Limb (tissue), 2 donors: ENCODE data around the gene VMO1.
"Not testable (repeated sequence)": the region's sequence is repeated elsewhere in the genome, so short reads cannot be mapped to it uniquely, and the experiment has no call there.

Source experiments
- DNase-seq, 2 donors: peaks; one replicate each; pipeline ENCODE4 v3.0.0-alpha.2; 2016; ENCODE audit errors: extremely low spot score in 2 of 2

The VMO1 gene

GRCh38 chr17:4786106-4786511 is at the start of gene VMO1:
VMO1 (minus strand) TSS chr17:4786364; CDS start chr17:4786352, 12 bp downstream.
- DNase-seq: peak in 1 of 2 donors; percentile 42

GRCh38 chr17:4834681-4835020 is 48.5 kb upstream of the VMO1 start:
- no peak for DNase-seq

- peak in 1 of 2 donors; percentile 44 for DNase-seq
Measured at GRCh38 chr17:4833941-4834680, 47.9 kb upstream of the VMO1 start.

- peak; percentile 94 to 95 for DNase-seq
Measured at GRCh38 chr17:4833178-4833940, 47.2 kb upstream of the VMO1 start, which contains the start of gene MINK1. MINK1 (plus strand) TSS chr17:4833340; CDS start chr17:4833584, 244 bp downstream.

- DNase-seq: not testable (repeated sequence)
Measured at GRCh38 chr17:4832829-4833177, 46.6 kb upstream of the VMO1 start.

GRCh38 chr17:4827399-4827798 is 41.2 kb upstream of the VMO1 start:
- DNase-seq: no peak

GRCh38 chr17:4823373-4824089 is 37.4 kb upstream of the VMO1 start:
- no peak for DNase-seq

GRCh38 chr17:4822835-4823234 is 36.7 kb upstream of the VMO1 start:
- DNase-seq: no peak

GRCh38 chr17:4818276-4818675 is 32.1 kb upstream of the VMO1 start:
- no peak for DNase-seq

GRCh38 chr17:4816826-4817225 is 30.7 kb upstream of the VMO1 start:
- DNase-seq: no peak

- DNase-seq: no peak
Measured at GRCh38 chr17:4815043-4815675, 29.0 kb upstream of the VMO1 start.

- DNase-seq: no peak
Measured at GRCh38 chr17:4812690-4813089, 26.5 kb upstream of the VMO1 start.

- no peak for DNase-seq
Measured at GRCh38 chr17:4811471-4811870, 25.3 kb upstream of the VMO1 start.

- no peak for DNase-seq
Measured at GRCh38 chr17:4810696-4811290, 24.6 kb upstream of the VMO1 start.

- peak in 1 of 2 donors; percentile 50 for DNase-seq
Measured at GRCh38 chr17:4808378-4808767, 22.2 kb upstream of the VMO1 start.

- DNase-seq: no peak
Measured at GRCh38 chr17:4807605-4808377, 21.6 kb upstream of the VMO1 start.

- peak; percentile 85 to 88 for DNase-seq
Measured at GRCh38 chr17:4806777-4807604, 20.8 kb upstream of the VMO1 start, which contains the start of gene PLD2. PLD2 (plus strand) TSS chr17:4807152; CDS start chr17:4807773, 621 bp downstream.

GRCh38 chr17:4806456-4806776 is 20.3 kb upstream of the VMO1 start:
- DNase-seq: no peak

- no peak for DNase-seq
Measured at GRCh38 chr17:4802228-4802627, 16.1 kb upstream of the VMO1 start, which contains the start of gene C17orf114. C17orf114 (minus strand) TSS chr17:4802328.
